Upper lobe of left lung (tissue), 6 donors: Measurements from ENCODE around the gene TTC7B. TPM values are rescaled to one million over a fixed set of nuclear protein-coding genes. Genes with fewer than 3 reads are reported as not detected.

Experiments
- ATAC-seq, 2 donors: fragments of 200-7000 bp; cut with Tn5 transposase; one replicate each; pipeline ENCODE4 v1.9.1; 2022; ENCODE audit warnings: mild to moderate bottlenecking in 2 of 2, moderate library complexity in 2 of 2; ENCODE audit not compliant: low FRiP score in 2 of 2
- DNase-seq, 2 donors: peaks; one replicate each; pipeline ENCODE4 v3.0.0-alpha.2; 2019 to 2020
- H3K27ac ChIP-seq, 4 donors: fragments of 200-600 bp; sonication (generic); one replicate each; pipeline ENCODE4 v1.5.1; 2016 to 2019
- H3K27me3 ChIP-seq, 4 donors: fragments of 200-600 bp; sonication (generic); one replicate each; pipeline ENCODE4 v1.5.1; 2017 to 2019
- H3K36me3 ChIP-seq, 4 donors: fragments of 200-600 bp; sonication (generic); one replicate each; pipeline ENCODE4 v1.5.1; 2016 to 2019
- H3K4me1 ChIP-seq, 4 donors: fragments of 200-600 bp; sonication (generic); one replicate each; pipeline ENCODE4 v1.5.1; 2018 to 2019
- H3K4me3 ChIP-seq, 4 donors: fragments of 200-600 bp; sonication (generic); one replicate each; pipeline ENCODE4 v1.5.1; 2017 to 2019; ENCODE audit warnings: mild to moderate bottlenecking in 2 of 4, moderate library complexity in 1 of 4
- H3K9me3 ChIP-seq, 4 donors: fragments of 200-600 bp; sonication (generic); one replicate each; pipeline ENCODE4 v1.5.1; 2018 to 2019
- EP300 ChIP-seq, 4 donors: sonication (generic); formaldehyde crosslinking; IDR thresholded peaks; one replicate each; pipeline ENCODE4 v1.5.1; 2017; ENCODE audit warnings: antibody characterized with exemption in 4 of 4, control low read depth in 2 of 4
- POLR2A ChIP-seq, 4 donors: fragments of 450-650 bp; IDR thresholded peaks; one replicate each; pipeline ENCODE4 v1.5.1; 2016 to 2017; ENCODE audit warnings: antibody characterized with exemption in 4 of 4, mild to moderate bottlenecking in 2 of 4
- POLR2AphosphoS5 ChIP-seq, 2 donors: sonication (generic); formaldehyde crosslinking; IDR thresholded peaks; one replicate each; pipeline ENCODE4 v1.5.1; 2017; ENCODE audit warnings: antibody characterized with exemption in 2 of 2
- WGBS, 2 donors: methylation state at CpG; one replicate each; pipeline ENCODE4 v1.1.5; 2017 to 2018; 5-methylcytosine and 5-hydroxymethylcytosine counted together
- total RNA-seq, 6 donors: library from RNA; depleted of rRNA in 4 of 6; stranded (reverse); fragments of >200 nt in 4 of 6; gene quantifications; one replicate each; pipeline versions ENCODE4 v1.1.0 to v1.2.1, GENCODE V29; 2016 to 2021
- TF ChIP-seq, protein P1 (sequence below), 6 experiments: fragments of 450-650 bp in 4 of 6; fragments of 200-600 bp in 2 of 6; sonication (generic) in 2 of 6; IDR thresholded peaks; one replicate each; pipeline ENCODE4 v1.5.1; 2016 to 2019; ENCODE audit warnings: antibody characterized with exemption in 6 of 6
- donor health status: DM: no; HTN: no; CAD: no; lungs with moderate emphysema.
- donor health status: DM: no; HTN: yes; CAD: no; lungs with severe emphysema.

The TTC7B gene
- total RNA-seq, 6 donors from 2014 or later, result 13.5 to 87.3 (median 37.5) TPM

DNA sequence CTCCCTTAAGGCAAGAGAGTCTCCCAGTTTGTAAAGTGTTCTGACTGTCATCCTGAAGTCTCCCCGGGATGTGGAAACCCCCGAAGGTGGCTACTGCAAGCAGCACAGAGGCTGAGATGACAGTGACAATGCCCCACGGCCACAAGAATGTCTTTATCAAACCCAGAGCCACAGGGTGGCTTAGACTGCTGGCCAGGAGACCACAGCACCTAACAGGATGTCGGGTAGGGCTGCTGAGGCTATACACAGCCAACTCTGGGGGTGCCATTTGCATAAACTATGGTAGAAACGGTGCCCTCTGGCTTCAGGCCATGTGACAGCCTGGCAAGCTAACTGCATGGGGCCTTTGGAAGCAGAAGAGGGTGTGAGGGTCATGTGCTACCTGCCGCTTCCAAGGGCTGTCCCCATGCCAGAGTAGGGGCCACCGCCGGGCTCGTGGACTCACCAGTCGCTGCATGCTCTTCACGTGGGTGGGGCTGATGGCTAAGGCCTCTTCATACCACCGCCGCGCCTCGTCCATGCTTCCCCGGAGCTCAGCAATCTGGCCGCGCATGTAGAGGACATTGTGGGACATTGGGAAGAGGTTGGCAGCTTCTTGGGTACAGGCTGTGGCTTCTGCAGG lies 238.5 kb downstream of the TTC7B start:
- no peak for TF ChIP-seq EP300 (IDR thresholded peaks at IDR 0.05)
- no peak for TF ChIP-seq POLR2A (IDR thresholded peaks at IDR 0.05)
- TF ChIP-seq POLR2AphosphoS5 (IDR thresholded peaks at IDR 0.05), result no peak
- TF ChIP-seq, protein P1, sequence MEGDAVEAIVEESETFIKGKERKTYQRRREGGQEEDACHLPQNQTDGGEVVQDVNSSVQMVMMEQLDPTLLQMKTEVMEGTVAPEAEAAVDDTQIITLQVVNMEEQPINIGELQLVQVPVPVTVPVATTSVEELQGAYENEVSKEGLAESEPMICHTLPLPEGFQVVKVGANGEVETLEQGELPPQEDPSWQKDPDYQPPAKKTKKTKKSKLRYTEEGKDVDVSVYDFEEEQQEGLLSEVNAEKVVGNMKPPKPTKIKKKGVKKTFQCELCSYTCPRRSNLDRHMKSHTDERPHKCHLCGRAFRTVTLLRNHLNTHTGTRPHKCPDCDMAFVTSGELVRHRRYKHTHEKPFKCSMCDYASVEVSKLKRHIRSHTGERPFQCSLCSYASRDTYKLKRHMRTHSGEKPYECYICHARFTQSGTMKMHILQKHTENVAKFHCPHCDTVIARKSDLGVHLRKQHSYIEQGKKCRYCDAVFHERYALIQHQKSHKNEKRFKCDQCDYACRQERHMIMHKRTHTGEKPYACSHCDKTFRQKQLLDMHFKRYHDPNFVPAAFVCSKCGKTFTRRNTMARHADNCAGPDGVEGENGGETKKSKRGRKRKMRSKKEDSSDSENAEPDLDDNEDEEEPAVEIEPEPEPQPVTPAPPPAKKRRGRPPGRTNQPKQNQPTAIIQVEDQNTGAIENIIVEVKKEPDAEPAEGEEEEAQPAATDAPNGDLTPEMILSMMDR (IDR thresholded peaks at IDR 0.05), result no peak
- peak overlapping the region in 2 of 4 donors; percentile 48 to 65 for H3K27ac ChIP-seq

DNA sequence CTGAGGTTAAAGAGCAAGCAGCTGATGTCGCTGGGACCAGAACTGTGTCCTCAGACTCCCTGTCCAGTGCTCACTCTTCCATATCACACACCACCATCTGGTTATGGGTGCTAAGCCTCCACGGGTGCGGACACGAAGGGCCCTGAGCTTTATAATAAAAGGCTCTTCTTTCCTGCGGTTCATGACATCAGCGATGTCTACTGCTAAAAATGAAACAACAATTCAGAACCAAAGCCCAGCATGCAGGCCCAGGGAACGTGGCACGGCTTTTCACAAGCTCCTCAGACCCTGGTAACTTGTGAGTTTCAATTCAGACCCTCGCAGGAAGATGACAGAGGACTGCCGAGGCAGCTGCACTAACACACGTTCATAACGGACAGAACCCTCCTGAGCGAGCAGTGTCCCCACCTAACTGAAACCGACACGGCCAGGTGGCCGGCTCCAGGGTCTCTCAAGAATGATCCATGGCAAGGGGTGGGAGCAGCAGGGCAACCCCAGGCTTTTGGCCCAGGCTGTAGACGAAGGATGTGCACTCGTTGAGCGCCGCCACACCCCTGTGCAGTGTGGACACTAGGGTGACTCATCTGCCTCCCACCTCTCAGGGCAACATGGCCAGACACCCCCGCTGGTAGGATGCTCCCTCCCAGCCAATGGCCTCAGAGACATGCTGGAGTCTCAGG lies 239.1 kb downstream of the TTC7B start:
- TF ChIP-seq POLR2A (IDR thresholded peaks at IDR 0.05) (no peak), POLR2AphosphoS5 (IDR thresholded peaks at IDR 0.05) (no peak), EP300 (IDR thresholded peaks at IDR 0.05) (no peak)
- TF ChIP-seq, protein P1 (IDR thresholded peaks at IDR 0.05), result no peak
- 90 to 92% methylated on average over 12 to 21 of the region's 21 CpGs for WGBS, 2 donors
- ATAC-seq (peak in 1 of 2 donors; percentile 6), DNase-seq (peak in 1 of 2 donors; percentile 32)
- H3K4me1 ChIP-seq, result peaks cover 0 to 8% (median 0%) of the 10 kb centered on the region in 4 donors
- peaks cover 0 to 15% (median 4%) of the 10 kb centered on the region in 4 donors for H3K36me3 ChIP-seq
- H3K27me3 ChIP-seq, result no peaks in the 10 kb centered on the region
- peak overlapping the region in 3 of 4 donors; percentile 14 to 65 (median 48) for H3K27ac ChIP-seq
- no peaks in the 10 kb centered on the region for H3K9me3 ChIP-seq
- no peak overlapping the region for H3K4me3 ChIP-seq

More for the DNA sequence above, 238.5 kb downstream of the TTC7B start:
- Histone ChIP-seq H3K36me3 (peaks cover 0 to 15% (median 4%) of the 10 kb centered on the region in 4 donors), H3K9me3 (no peaks in the 10 kb centered on the region), H3K4me1 (peaks cover 0 to 8% (median 0%) of the 10 kb centered on the region in 4 donors), H3K4me3 (no peak overlapping the region), H3K27me3 (no peaks in the 10 kb centered on the region)
- no peak for ATAC-seq
- WGBS, 2 donors, result 85 to 91% methylated on average over 3 to 18 of the region's 18 CpGs
- peak in 1 of 2 donors; percentile 69 for DNase-seq

DNA sequence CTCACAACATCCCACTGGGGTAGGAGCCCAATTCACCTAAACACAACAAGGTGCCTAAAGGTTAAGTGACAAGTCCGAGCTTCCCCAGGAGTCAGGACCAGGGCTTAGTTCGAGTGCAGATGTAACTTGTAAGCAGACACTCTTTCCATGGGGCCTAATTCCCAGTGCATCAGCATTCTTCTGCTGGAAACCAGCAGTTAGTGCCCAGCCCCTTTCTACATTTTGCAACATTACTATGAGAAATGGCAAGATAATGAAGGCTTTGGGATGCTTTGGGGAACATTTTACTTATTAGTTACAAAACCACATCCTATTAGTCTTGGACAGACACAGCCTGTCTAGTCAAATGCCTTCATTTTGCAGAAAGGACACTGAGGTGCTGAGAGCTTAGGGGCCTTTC lies 239.6 kb downstream of the TTC7B start:
- peaks cover 0 to 8% (median 0%) of the 10 kb centered on the region in 4 donors for H3K4me1 ChIP-seq
- H3K4me3 ChIP-seq, result no peak overlapping the region
- H3K9me3 ChIP-seq, result no peaks in the 10 kb centered on the region
- 60 to 91% methylated on average over 2 of the region's 2 CpGs for WGBS, 2 donors
- TF ChIP-seq, protein P1 (IDR thresholded peaks at IDR 0.05), result no peak
- no peak for TF ChIP-seq EP300 (IDR thresholded peaks at IDR 0.05)
- TF ChIP-seq POLR2AphosphoS5 (IDR thresholded peaks at IDR 0.05), result peak; percentile 27 to 52
- no peak for TF ChIP-seq POLR2A (IDR thresholded peaks at IDR 0.05)
- DNase-seq (no peak), ATAC-seq (peak; percentile 7 to 38)
- peaks cover 0 to 15% (median 4%) of the 10 kb centered on the region in 4 donors for H3K36me3 ChIP-seq
- no peaks in the 10 kb centered on the region for H3K27me3 ChIP-seq
- peak overlapping the region in 2 of 4 donors; percentile 48 to 65 for H3K27ac ChIP-seq

DNA sequence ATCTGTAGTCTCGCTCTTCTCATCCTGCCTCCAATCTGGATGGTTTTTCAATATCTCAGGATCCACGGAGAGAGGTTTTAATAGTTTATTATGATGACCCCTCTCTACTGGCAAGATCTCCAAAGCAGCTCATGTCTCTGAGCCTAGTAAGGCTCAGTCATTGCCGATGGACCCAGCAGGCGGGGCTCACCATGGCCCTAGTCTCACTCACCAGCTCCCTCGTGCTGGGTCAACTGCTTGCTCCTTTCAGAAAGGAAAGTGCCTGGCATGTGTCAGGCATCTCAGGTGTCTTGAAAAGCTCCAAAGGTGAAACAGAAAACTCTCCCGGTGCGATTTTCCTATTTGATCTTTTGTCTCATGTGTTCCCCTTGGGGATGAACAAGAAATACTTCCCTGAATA lies 240.4 kb downstream of the TTC7B start:
- no peak for TF ChIP-seq POLR2A (IDR thresholded peaks at IDR 0.05)
- TF ChIP-seq, protein P1 (IDR thresholded peaks at IDR 0.05), result no peak
- no peak for TF ChIP-seq POLR2AphosphoS5 (IDR thresholded peaks at IDR 0.05)
- TF ChIP-seq EP300 (IDR thresholded peaks at IDR 0.05), result no peak
- Histone ChIP-seq H3K4me1 (peaks cover 0 to 8% (median 0%) of the 10 kb centered on the region in 4 donors), H3K4me3 (no peak overlapping the region), H3K27ac (no peak overlapping the region), H3K36me3 (peaks cover 0 to 22% (median 5%) of the 10 kb centered on the region in 4 donors), H3K27me3 (no peaks in the 10 kb centered on the region), H3K9me3 (no peaks in the 10 kb centered on the region)
- 83 to 87% methylated on average over 7 of the region's 7 CpGs for WGBS, 2 donors
- DNase-seq (no peak), ATAC-seq (no peak)
